Suppressor macrophage treated with lipopolysaccharide for 4 hours (primary cell): ENCODE results near the gene ISG20.

Source experiments
- DNase-seq: peaks from one replicate; pipeline ENCODE4 v3.0.0-alpha.2; 2020

ISG20 gene

DNA sequence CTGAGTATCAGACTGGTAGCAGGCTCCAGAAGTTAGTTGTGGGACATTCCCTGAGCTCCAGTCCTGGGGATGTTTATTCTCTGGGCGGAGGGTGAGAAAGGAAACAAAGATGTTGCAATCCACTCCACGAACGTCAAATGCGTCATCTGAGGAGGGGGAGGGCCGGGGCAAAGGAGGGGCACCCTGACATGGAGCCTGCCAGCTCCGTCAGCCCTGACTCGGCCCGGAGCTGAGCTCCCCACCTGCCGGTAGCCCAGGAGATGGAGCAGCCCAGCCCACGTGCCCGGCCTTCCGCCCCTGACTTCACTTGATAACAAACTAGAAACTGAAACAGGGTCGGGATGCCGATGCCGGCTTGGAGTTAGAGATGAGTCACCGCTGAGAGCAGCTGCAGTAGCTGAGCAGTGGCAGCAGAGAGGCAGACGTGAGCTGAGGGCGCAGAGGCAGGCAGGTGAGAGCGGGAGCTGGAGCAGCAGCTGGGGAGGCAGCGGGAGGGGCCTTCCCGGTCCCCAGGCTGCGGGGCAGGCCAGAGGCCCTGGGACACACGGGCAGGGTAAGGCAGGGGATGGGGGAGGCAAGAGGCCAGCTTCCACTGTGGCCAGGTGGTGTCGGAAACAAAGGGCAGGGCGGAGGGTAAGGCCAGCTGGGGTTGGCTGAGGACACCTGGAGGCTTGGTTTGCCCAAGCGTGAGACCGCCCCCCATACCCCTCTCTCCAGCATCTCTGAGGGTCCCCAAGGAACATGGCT is at the start of gene ISG20:
Gene ISG20 (plus strand): TSS at position 391 of the 747 bp plus-strand sequence. CDS start 351 bp downstream, at position 742.
- peak; percentile 100 for DNase-seq

DNA sequence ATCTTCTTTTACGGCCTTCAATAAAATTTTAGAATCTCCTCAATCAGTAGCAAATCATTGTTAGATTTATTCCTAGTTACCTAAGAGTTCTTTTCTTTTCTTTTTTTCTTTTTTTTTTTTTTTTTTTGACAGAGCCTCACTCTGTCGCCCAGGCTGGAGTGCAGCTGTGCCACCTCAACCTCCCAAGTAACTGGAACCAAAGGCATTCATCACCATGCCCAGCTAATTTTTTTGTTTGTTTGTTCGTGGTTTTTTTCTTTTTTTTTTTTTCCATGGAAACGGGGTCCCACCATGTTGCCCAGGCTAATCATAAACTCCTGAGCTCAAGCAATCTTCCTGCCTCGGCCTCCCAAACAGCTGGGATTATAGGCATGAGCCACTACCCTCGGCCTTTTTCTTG is 48.1 kb upstream of the ISG20 start:
- DNase-seq = no peak

DNA sequence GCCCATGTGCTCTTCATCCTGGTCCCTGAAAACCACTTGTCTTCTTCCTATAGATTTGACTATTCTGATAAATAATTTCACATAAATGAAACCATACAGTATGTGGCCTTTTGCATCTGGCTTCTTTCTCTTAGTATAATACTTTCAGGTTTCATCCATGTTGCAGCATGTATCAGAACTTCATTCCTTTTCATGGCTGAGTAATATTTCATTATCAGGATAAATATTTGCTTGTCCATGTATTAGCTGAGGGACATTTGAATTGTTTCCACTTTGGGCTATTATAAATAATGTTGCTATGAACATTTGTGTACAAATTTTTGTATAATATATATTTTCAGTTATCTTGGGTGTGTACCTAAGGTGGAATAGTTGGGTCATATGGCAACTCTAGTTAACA is 47.4 kb upstream of the ISG20 start:
- no peak for DNase-seq

DNA sequence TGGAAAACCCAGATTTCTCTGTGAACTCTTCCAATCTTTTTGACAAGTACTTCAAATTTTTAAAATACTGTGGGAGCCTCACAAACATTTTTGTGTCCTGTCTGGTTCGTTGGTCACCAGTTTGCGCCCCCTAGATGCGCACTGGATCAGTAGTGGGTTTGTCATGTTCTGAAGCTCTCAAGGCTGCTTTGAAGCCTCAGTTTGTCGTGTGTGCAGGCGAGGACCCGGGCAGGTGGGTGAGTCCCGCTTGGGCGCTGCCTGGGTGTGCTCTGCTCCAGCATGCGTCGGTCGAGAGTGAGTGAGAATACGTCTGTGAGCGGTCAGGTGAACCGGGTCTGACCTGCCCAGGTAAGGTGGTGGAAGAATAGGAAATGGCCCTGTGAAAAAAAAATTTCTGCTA is 34.9 kb upstream of the ISG20 start:
- DNase-seq = no peak

DNA sequence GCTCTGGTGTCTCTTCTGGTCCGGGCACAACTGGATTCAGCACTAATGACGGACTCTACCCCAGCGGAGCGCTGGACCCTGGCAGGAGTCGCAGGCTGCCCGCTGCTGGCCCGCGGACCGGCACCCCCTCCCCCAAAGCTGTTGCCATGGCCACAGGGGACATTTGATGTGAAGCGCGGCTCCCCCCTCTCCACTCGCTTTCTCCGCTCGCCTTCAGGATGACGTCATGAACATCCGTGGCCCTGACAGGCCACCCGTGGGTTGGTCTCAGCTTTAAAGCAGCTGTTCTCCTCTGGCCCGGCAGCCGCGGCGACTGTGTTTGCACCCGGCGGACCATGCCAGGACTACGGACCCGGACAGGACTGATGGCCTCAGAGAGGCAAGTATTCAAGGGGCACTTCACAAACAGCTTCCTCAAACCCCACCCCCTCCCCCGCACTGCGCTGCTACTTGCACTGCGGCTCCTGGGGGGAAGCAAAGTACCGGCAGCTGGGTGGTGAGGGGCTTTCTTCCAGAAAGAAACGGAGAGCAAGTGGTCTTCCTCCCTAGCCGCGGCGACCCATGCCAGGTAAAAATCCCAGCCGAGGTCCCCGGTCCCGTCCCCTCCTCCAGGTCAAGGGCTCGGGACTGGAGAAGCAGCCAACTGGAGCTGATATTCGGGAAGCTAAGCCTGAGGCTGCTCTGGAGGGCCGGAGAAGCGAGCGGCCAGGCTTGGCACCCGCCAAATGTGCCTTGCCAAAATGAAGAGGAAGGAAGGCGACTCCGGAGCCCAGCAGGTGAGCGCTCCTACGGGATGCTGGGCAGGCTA is 34.2 kb upstream of the ISG20 start:
- no peak for DNase-seq

DNA sequence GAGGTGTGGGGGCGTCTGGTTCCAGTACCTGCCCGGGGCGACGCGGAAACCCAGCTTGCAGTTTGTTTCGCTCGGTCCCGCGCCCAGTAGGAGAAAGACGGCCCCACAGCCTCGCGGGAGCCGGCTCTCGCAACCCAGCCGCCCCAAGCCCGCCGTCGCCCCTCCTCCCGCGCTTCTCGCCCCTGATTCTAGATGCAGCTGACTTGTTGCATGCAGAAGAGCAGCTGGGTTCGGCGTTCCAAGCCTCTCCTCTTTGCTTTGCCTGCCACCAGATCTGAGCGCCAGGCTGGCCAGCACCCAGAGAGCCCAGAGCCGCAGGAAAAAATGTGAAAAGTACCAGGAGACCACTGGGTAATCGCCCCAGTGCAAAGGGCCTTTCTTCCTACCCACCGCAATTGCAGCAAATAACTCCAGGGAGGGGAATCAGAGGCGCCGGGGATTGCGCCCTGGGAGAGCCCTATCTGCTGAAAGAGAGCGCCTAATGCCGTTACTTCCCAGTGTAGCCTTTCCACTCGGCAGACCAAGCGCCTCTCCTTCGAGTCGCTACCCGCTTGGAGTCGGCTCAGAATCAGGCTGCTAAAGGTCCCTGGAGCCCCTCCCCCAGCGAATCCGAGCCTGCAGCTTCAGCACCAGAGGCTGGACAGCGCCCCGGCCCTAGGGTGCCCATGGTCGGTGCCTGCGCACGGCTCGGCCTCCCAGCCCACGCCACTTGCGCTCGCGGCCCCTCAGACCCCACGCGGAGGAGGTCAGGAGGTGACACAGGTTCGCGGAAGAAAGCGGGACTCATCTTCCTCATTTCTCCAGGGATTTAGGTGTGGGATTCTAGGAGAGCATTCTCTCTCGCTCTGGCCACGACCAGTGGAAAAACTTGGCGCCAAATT is 33.4 kb upstream of the ISG20 start:
- DNase-seq = no peak

DNA sequence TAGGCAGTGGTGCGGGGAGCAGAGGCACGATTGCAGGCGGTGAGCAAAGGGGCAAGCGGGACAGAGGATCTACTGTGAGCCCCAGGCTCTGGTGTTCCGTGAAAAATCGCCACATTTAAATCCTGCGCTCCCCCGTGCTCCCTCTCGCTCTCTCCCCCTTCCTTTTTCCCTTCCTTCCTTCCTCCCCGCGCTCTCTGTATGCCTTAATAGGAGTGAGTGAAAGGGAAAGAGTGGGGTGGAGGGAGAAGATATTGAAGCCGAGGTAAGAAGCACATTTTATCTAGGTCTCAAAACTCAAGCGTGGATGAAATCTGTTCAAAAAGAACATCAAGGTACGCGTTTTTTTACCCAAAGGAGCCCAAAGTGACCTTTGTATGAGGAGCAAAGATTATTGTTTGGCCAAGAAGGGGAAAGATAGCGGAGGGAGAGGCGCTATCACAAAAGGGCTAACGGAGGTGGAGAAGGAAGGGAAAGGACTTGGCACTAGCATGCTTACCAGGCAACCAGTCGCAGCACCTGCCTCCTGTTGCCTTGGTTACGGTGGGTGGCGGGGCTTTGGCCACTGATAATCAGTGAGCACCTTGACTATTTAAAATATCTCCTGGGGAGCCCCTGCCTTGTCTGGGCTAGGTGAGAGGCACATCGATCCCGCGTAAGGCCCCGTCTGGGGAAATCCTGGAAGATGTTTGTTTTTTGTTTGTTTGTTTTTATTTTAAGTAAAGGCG is 32.6 kb upstream of the ISG20 start:
- DNase-seq = no peak

DNA sequence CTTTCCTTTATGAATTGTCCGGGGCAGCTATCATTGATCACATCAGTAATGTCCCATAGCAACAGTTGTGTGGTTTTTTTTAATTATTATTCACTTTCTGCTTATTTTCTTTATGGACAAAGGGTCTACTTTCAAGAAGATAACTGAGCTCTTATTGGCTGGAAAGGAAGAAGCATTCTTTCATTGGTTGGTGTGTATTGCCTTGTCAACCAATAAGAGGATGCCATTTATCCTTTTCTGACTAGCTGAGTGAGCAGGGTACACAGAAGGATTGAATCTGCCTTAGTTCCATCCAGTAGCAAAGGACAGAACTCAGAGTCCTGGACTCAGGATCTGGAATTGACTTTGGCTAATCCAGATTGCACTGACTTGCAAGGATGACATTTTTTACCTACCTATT is 30.9 kb upstream of the ISG20 start:
- DNase-seq = no peak

DNA sequence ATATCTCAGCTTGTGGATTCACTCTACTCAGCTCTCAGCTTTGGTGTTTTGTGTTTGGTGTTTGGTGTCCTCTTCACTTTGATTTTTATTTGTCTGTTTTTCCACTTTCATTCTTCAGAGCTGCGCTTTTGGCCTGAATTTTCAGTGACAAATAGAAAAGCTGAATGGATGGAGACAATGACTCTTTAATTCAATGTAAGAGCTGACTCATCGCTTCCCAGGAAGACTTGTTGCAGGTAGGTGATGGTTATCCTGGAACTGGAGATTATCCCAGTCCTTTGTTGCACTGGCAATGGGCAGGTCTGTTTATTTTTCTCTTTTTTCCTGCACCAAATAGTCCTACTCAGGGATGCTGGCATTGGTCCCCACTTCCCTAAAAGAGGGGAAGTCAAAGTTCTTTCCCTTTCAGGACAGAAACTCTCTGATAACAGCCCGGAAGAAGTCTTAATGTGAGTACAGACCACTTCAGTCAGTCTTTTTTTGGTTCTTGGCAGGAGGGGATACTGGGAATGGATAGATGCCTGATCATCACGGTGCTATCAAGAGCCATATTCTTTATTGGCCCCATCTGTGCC is 30.1 kb upstream of the ISG20 start:
- DNase-seq = no peak

DNA sequence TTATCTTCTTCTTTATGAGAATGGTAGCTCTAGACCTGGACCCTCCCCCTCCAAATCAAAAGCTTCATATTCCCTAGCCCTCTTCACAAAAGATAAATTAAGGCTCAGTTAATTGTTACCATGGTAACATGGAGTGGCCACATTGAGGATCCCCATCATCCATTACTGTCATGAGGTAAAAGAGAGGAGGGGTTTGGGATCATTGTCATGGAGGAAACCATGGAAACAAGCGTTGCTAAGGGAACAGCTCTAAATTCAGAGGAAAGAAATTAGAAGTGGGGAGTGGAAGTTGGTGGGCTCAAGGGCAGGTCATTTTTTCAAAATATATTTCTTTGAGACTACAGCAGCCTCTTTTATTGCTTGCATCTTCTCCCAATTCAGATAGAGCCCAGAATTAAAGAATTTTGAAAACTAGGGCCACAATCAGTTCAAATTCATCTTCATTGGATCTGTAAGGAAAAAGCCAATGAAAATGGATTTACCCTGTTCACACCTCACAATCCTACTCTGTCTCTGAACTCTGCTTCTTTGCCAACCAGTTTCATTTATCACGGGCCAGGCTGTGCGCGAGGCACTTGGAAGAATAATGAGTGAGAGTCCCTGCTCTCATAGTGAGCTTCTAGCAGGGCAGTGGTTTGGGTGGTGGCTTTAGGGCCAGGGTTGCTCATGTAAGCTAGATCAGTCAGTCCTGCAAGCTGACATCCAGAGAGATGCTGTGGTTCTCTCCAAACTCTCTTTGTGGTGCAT is 29.3 kb upstream of the ISG20 start:
- no peak for DNase-seq

DNA sequence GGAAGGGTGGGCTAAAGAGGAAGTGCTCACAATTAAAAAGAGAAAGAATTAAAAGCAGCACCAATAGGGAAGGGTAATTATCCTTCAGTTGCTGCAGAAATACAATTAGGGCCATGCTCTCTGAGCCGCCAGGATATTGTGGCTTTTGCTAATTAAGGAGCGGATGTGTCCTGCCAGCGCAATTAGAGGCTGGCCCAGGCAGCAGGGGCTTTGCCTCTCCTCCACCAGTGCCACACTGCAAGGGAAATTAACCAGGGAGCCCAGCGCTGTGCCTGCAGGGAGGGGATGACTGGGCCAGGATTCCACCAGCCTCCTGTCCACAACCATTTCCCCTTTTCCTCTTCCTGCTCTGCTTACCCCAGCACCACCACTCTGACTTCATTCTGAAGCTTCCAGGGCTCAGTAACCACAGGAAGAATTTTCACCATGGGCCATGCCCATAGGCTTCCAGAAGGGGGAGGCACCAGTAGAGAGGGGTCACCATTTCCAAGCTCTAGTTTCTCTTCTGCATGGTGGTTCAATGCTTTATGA is 28.1 kb upstream of the ISG20 start:
- peak; percentile 85 for DNase-seq

DNA sequence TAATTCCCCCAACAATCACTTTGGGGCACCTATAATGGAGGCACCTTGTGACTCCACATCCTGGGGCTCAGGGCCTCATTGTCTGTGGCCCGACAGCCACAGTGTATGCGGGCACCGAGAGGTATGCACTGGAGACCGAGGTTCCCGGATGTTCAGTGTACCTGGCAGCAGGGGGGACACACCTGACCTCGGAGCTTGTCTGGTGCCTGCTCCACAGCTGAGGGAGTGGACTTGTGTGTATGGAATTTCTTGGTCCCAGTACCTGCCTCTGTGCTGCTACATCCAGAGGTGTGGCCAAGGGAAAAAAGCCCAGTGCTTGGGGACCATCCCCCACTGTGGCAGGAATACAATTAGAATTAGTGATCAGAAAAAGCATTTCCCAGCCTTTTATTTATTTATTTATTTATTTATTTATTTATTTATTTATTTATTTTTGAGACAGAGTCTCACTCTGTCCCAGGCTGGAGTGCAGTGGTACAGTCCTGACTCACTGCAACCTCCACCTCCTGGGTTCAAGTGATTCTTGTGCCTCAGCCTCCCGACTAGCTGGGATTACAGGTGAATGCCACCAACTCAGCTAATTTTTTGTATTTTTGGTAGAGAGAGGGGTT is 26.5 kb upstream of the ISG20 start:
- no peak for DNase-seq

DNA sequence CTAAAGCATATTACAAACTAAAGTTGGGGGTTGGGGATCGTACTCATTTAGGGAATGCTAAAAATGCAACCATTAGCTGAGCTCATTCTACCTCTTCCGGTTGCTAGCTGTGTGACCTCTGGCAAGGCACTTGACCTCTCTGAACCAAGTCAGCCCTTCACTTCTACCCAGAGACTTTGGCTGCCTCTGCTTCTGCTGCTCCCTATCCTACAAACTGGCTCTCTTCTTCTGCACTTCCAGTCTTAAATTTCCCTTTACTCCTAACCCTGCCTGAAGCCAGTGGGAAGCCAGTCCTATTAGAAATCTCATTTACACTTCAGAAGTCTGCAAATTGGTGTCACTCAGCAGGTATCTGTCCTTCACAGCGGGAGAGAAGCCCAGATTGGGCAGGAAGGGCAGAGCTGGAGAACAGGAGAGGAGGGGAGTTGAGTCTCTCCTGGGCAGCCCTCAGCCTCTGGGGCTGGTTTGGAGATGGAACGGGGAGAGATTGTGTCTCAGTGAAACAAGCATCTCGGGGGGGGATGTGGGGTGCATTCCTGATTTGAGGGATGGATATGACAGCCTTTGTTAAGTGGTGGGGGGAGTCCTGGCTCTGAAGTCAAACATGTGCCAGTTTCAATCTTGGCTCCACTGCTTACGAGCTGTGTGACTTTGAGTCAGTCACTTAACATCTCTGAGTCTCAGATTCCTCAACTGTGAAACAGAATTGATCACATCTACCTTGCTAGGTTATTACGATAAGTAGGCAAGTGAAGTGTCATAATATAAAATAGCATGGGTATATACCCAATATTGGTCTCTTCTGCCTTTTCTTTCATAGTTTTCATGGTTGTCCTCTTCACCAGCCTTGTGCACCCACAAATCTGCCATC is 25.5 kb upstream of the ISG20 start:
- no peak for DNase-seq

DNA sequence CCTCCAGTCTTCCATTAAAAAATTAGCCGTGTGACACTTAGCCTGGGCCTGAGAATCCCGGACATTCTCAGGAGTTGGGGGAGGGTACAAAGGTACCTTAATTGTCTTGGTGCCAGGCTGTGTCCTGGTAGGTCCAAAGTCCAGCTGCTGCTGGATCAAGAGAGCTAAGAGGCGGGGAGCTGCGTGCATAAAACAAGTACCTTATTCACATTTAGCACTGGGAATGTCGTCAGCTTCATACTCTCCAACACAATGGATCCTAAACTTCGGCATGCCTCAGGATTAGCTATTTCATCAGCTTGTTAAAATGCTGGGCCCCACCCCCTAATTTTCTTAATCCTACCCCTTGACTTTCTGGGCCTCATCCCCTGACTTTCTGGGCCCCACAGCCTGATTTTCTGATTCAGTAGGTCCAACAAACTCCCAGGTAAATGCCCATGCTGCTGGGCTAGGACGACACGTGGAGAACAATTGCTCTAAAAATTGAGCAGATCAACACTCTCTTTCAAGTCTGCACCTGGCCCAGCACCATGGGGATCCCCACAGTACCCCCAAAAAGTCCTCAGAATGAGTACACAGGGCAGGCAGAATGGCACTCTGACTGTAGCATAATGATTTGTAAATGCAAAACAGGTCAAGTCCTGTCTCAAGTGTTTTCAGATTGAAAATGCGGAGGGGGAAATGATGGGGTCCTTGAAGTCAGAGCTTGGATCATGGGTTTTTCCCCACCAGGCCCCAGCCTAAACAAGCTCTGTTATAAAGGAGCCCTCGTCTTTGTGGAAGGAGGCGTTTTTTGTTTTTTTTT is 23.3 kb upstream of the ISG20 start:
- DNase-seq = no peak

DNA sequence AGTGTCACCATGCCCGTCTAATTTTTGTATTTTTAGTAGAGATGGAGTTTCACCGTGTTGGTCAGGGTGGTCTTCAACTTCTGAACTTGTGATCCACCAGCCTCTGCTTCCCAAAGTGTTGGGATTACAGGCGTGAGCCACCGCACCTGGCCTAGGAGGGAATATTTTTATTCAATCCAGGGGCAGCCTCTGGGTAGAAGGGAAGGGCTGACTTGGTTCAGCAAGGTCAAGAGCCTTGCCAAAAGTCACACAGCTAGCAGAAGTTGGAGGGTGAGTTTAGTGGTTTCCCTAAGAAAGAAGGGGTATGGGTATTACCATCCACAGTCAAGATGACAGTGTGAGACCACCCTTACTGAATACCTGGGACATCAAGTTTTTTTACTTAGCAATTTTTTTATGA is 22.6 kb upstream of the ISG20 start:
- DNase-seq = no peak

DNA sequence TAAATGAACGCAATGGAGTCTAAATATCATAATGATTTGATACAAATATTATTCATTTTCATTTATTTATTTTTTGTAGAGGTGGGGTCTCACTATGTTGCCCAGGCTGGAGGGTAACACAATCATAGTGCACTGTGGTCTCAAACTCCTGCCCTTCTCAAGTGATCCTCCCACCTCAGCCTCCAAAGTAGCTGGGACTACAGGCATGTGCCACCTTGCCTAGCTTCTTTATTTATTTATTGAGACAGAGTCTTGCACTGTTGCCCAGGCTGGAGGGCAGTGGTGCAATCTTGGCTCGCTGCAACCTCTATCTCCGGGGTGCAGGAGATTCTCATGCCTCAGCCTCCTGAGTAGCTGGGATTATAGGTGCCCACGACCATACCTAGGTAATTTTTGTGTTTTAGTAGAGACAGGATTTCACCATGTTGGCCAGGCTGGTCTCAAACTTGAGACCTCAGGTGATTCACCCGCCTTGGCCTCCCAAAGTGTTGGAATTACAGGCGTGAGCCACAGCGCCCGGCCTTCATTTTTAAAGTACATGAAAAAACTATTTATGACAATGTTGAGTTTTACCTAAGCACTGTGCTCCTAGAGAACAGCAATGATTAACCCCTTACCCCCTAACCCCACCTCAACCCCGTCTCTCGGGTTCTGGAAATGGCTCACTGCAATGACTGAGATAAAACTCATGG is 21.6 kb upstream of the ISG20 start:
- DNase-seq = no peak

DNA sequence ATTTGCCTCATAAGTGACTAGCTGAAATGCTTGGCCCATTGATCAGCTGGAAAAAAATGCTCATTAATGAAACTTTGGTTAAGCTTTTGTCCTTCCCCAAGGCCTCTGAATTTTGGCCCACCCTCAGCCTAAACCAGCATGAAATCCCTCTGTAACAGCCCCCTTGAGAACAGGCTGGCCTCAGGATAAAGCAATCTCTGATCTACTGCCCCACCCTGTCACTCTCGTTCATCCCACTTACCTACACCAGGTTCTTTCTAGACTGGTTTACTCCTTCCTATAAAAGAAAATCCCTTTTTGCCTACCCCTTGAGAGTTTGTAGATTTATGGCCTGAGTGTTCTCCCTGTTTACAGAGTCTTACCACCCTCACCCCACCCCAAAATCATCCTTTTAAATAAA is 21.0 kb upstream of the ISG20 start:
- no peak for DNase-seq

DNA sequence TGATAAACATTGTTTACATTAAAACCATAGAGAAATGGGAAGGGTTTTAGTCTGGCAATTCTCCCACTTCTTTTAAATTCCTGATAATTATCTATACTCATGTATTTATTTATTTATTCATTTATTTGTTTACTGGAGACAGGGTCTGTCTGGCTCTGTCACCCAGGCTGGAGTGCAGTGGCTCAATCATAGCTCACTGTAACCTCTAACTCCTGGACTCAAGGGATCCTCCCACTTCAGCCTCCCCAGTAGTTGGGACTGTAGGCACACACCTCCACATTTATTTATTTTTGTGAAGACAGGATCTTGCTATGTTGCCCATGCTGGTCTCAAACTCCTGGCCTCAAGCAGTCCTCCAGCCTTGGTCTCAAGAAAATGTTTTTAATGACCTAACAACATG is 20.1 kb upstream of the ISG20 start:
- no peak for DNase-seq
